Measurements from ENCODE around the gene MCC. TPM values are rescaled to one million over a fixed set of nuclear protein-coding genes. Genes with fewer than 3 reads are reported as not detected.

Gene MCC
- total and polyA plus RNA-seq, 2 experiments from 2014 or later: 3.4 to 8.8 TPM

GRCh38 chr5:113240032-113240431, 248.2 kb downstream of the MCC start:
- WGBS, 2 experiments (ENCODE audit: low coverage in 1 of 2, low lambda C conversion rate in 2 of 2, missing lambda C conversion rate in 2 of 2): 86 to 95% methylated on average over 4 of the region's 4 CpGs
- H3F3A ChIP-seq (ENCODE audit: insufficient read depth): no peaks in the 10 kb centered on the region
- no peak overlapping the region for H2AFZ ChIP-seq
- no peaks in the 10 kb centered on the region for H3K9me3 ChIP-seq (ENCODE audit: low read depth)
- no peak for TF ChIP-seq EZH2phosphoT487 (IDR thresholded peaks at IDR 0.05; ENCODE audit: insufficient read depth, low read depth)
- TF ChIP-seq EZH2 (IDR thresholded peaks at IDR 0.05; ENCODE audit: insufficient read depth, poor library complexity, severe bottlenecking): no peak
- no peak for DNase-seq
- in situ Hi-C loops (cut with MboI): no loop called here
- H3K27me3 ChIP-seq (replicated peaks; ENCODE audit: insufficient read depth): no peaks in the 10 kb centered on the region
- H3K36me3 ChIP-seq (ENCODE audit: low read depth): no peaks in the 10 kb centered on the region
- H3K27ac ChIP-seq: no peak overlapping the region
- no peak overlapping the region for H3K4me3 ChIP-seq
- no peaks in the 10 kb centered on the region for H3K79me2 ChIP-seq (ENCODE audit: insufficient read depth)
- H3K4me2 ChIP-seq (ENCODE audit: unreplicated experiment): no peak overlapping the region
- peaks cover 8% of the 10 kb centered on the region for H3K4me1 ChIP-seq (ENCODE audit: insufficient read depth)
- H4K20me1 ChIP-seq (ENCODE audit: insufficient read depth): no peaks in the 10 kb centered on the region
- no peaks in the 10 kb centered on the region for H3K9me2 ChIP-seq (ENCODE audit: insufficient read depth)
- H3K9ac ChIP-seq: no peak overlapping the region

- no peaks in the 10 kb centered on the region for H3K36me3 ChIP-seq (ENCODE audit: low read depth)
- H3K27ac ChIP-seq: no peak overlapping the region
These were observed 250.4 kb downstream of the MCC start for GRCh38 chr5:113237893-113238292.

GRCh38 chr5:113236536-113237288, 251.5 kb downstream of the MCC start:
- no peak for DNase-seq
- no peaks in the 10 kb centered on the region for H3K27me3 ChIP-seq (replicated peaks; ENCODE audit: insufficient read depth)
- H3K4me3 ChIP-seq: no peak overlapping the region
- no peak overlapping the region for H3K4me2 ChIP-seq (ENCODE audit: unreplicated experiment)
- peaks cover 18% of the 10 kb centered on the region for H3F3A ChIP-seq (ENCODE audit: insufficient read depth)
- H2AFZ ChIP-seq: no peak overlapping the region
- H4K20me1 ChIP-seq (ENCODE audit: insufficient read depth): no peaks in the 10 kb centered on the region
- WGBS, 2 experiments (ENCODE audit: low coverage in 1 of 2, low lambda C conversion rate in 2 of 2, missing lambda C conversion rate in 2 of 2): 89 to 93% methylated on average over 10 of the region's 10 CpGs
- no peaks in the 10 kb centered on the region for H3K9me2 ChIP-seq (ENCODE audit: insufficient read depth)
- no peaks in the 10 kb centered on the region for H3K79me2 ChIP-seq (ENCODE audit: insufficient read depth)
- H3K9me3 ChIP-seq (ENCODE audit: low read depth): no peaks in the 10 kb centered on the region
- peaks cover 14% of the 10 kb centered on the region for H3K4me1 ChIP-seq (ENCODE audit: insufficient read depth)
- H3K36me3 ChIP-seq (ENCODE audit: low read depth): no peaks in the 10 kb centered on the region
- no peak for TF ChIP-seq EZH2 (IDR thresholded peaks at IDR 0.05; ENCODE audit: insufficient read depth, poor library complexity, severe bottlenecking)
- no peak for TF ChIP-seq EZH2phosphoT487 (IDR thresholded peaks at IDR 0.05; ENCODE audit: insufficient read depth, low read depth)
- in situ Hi-C loops (cut with MboI): no loop called here
- H3K27ac ChIP-seq: no peak overlapping the region
- no peak overlapping the region for H3K9ac ChIP-seq

More at GRCh38 chr5:113237893-113238292, 250.4 kb downstream of the MCC start:
- no peak for TF ChIP-seq EZH2phosphoT487 (IDR thresholded peaks at IDR 0.05; ENCODE audit: insufficient read depth, low read depth)
- no peak for TF ChIP-seq EZH2 (IDR thresholded peaks at IDR 0.05; ENCODE audit: insufficient read depth, poor library complexity, severe bottlenecking)
- no peak overlapping the region for H3K9ac ChIP-seq
- H2AFZ ChIP-seq: no peak overlapping the region
- 0 out of 2 replicates have a peak, but pooled peaks cover 10% of the 10 kb centered on the region for H3F3A ChIP-seq (ENCODE audit: insufficient read depth)
- peaks cover 8% of the 10 kb centered on the region for H3K4me1 ChIP-seq (ENCODE audit: insufficient read depth)
- no peaks in the 10 kb centered on the region for H3K9me2 ChIP-seq (ENCODE audit: insufficient read depth)
- in situ Hi-C loops (cut with MboI): no loop called here
- H3K4me3 ChIP-seq: no peak overlapping the region
- H3K27me3 ChIP-seq (replicated peaks; ENCODE audit: insufficient read depth): no peaks in the 10 kb centered on the region
- no peak overlapping the region for H3K4me2 ChIP-seq (ENCODE audit: unreplicated experiment)
- H3K79me2 ChIP-seq (ENCODE audit: insufficient read depth): no peaks in the 10 kb centered on the region
- H3K9me3 ChIP-seq (ENCODE audit: low read depth): no peaks in the 10 kb centered on the region
- H4K20me1 ChIP-seq (ENCODE audit: insufficient read depth): no peaks in the 10 kb centered on the region
- DNase-seq: no peak

- Histone ChIP-seq H3K36me3 (ENCODE audit: low read depth) (no peaks in the 10 kb centered on the region), H3K79me2 (ENCODE audit: insufficient read depth) (no peaks in the 10 kb centered on the region)
These were observed 252.4 kb downstream of the MCC start for GRCh38 chr5:113235884-113236283.

More at GRCh38 chr5:113235884-113236283, 252.4 kb downstream of the MCC start:
- Histone ChIP-seq H3K9me2 (ENCODE audit: insufficient read depth) (no peaks in the 10 kb centered on the region), H3K27me3 (replicated peaks; ENCODE audit: insufficient read depth) (no peaks in the 10 kb centered on the region), H3K4me3 (no peak overlapping the region), H3K4me2 (ENCODE audit: unreplicated experiment) (no peak overlapping the region), H3F3A (ENCODE audit: insufficient read depth) (peaks cover 26% of the 10 kb centered on the region), H3K27ac (no peak overlapping the region), H3K9ac (no peak overlapping the region), H2AFZ (no peak overlapping the region), H3K4me1 (ENCODE audit: insufficient read depth) (peaks cover 22% of the 10 kb centered on the region), H3K9me3 (ENCODE audit: low read depth) (no peaks in the 10 kb centered on the region), H4K20me1 (ENCODE audit: insufficient read depth) (no peaks in the 10 kb centered on the region)
- WGBS, 2 experiments (ENCODE audit: low coverage in 1 of 2, low lambda C conversion rate in 2 of 2, missing lambda C conversion rate in 2 of 2): 97 to 100% methylated on average over 4 of the region's 4 CpGs
- no peak for DNase-seq
- in situ Hi-C loops (cut with MboI): no loop called here
- no peak for TF ChIP-seq EZH2phosphoT487 (IDR thresholded peaks at IDR 0.05; ENCODE audit: insufficient read depth, low read depth)
- TF ChIP-seq EZH2 (IDR thresholded peaks at IDR 0.05; ENCODE audit: insufficient read depth, poor library complexity, severe bottlenecking): no peak
